ENCODE results near the gene SLC8B1. TPM values are rescaled to one million over a fixed set of nuclear protein-coding genes. Genes with fewer than 3 reads are reported as not detected.

SLC8B1 gene
- total and polyA plus RNA-seq, 9 donors: 36.9 to 117 (median 76.2) TPM

DNA sequence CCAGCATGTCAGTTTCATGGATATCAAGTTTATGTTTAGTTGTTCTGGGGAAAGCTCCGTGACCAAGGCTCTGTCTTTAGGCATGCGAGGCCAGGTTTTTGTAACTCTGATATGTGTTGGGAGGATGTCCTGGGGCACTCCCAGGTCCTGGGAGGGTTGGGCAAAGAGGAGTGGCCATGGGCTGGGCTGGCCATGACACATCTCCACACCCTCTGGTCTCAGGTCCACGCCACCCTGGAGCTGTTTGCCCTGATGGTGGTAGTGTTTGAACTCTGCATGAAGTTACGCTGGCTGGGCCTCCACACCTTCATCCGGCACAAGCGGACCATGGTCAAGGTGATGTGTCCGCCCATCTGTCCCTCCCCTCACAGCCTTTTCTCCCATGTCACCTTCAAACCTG, 67.3 kb downstream of the SLC8B1 start:
- Histone ChIP-seq H3K9me3 (no peaks in the 10 kb centered on the region), H3K27ac (no peak overlapping the region), H3K27me3 (no peaks in the 10 kb centered on the region), H3K4me3 (no peak overlapping the region), H3K4me1 (ENCODE audit: insufficient read depth) (peaks cover 14% of the 10 kb centered on the region), H3K36me3 (no peaks in the 10 kb centered on the region)
- intact Hi-C loops (cut with DNase I): loop anchor here in 1 of 4 donors (2.0 kb wide), 1 partner anchor 47 kb away; the partner anchor contains the start of gene TPCN1
- TF ChIP-seq CTCF (IDR thresholded peaks at IDR 0.05): no peak
- no peak for TF ChIP-seq POLR2A (IDR thresholded peaks at IDR 0.05)
- TF ChIP-seq EP300 (IDR thresholded peaks at IDR 0.05): no peak
- peak in 2 of 5 donors; percentile 9 to 17 for DNase-seq
- 93 to 94% (median 94%) methylated on average over 7 of the region's 7 CpGs for whole genome bisulfite sequencing, 3 donors

DNA sequence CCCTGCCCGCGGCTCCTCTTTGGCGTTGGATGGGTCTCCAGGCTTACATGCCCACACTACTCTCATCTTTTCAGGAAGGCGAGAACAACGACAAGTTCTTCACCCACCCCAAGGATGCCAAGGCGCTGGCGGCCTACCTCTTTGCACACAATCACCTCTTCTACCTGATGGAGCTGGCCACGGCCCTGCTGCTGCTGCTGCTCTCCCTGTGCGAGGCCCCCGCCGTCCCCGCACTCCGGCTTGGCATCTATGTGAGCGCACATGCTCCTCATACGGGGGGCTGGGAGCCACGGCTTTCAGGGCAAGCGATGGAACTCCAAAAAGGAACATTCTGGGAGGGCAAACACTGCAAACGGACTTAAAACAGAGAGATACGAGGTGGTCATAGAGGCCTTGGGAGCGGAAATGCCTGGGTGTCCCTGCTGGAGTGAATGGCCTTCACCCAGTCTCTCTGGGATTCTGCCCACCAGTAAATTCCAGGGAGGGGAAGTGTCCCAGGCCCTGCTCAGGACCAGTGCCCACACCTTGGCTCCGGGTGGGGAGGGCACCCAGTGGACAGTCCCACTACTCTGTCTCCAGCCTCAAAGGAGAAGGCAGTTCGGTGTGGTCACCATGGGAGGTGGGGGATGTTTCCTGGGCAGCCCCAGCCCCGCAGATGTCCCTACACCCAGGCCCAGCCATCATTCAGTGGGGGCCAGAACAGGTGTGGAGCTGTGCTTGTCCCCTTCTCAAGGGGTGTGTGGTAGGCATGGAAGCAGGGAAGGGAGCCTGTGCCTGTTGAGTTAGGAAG, 68.6 kb downstream of the SLC8B1 start:
- Histone ChIP-seq H3K4me1 (ENCODE audit: insufficient read depth) (peaks cover 10% of the 10 kb centered on the region), H3K27me3 (no peaks in the 10 kb centered on the region), H3K27ac (no peak overlapping the region), H3K9me3 (no peaks in the 10 kb centered on the region), H3K4me3 (no peak overlapping the region), H3K36me3 (no peaks in the 10 kb centered on the region)
- intact Hi-C loops (cut with DNase I): no loop called here
- DNase-seq: peak in 2 of 5 donors; percentile 34 to 36
- no peak for TF ChIP-seq EP300 (IDR thresholded peaks at IDR 0.05)
- no peak for TF ChIP-seq CTCF (IDR thresholded peaks at IDR 0.05)
- TF ChIP-seq POLR2A (IDR thresholded peaks at IDR 0.05): no peak
- WGBS, 3 donors: 92 to 93% (median 93%) methylated on average over 23 of the region's 23 CpGs

GRCh38 chr12:113263431-113263963, 71.4 kb downstream of the SLC8B1 start:
- peak in 1 of 5 donors; percentile 19 for DNase-seq
- H3K4me3 ChIP-seq: no peak overlapping the region
- TF ChIP-seq CTCF (IDR thresholded peaks at IDR 0.05) (no peak), POLR2A (IDR thresholded peaks at IDR 0.05) (no peak), EP300 (IDR thresholded peaks at IDR 0.05) (no peak)
- no peaks in the 10 kb centered on the region for H3K36me3 ChIP-seq
- 92 to 94% (median 92%) methylated on average over 9 of the region's 9 CpGs for WGBS, 3 donors
- intact Hi-C loops (cut with DNase I): no loop called here
- H3K9me3 ChIP-seq: no peaks in the 10 kb centered on the region
- H3K27me3 ChIP-seq: no peaks in the 10 kb centered on the region
- peak overlapping the region in 1 of 2 donors; percentile 54 for H3K27ac ChIP-seq
- peaks cover 22% of the 10 kb centered on the region for H3K4me1 ChIP-seq (ENCODE audit: insufficient read depth)

- peaks cover 22% of the 10 kb centered on the region for H3K4me1 ChIP-seq (ENCODE audit: insufficient read depth)
- peak in 4 of 5 donors; percentile 42 to 62 (median 49) for DNase-seq
- peak; percentile 15 for TF ChIP-seq EP300 (IDR thresholded peaks at IDR 0.05)
- TF ChIP-seq CTCF (IDR thresholded peaks at IDR 0.05): no peak
- H3K27me3 ChIP-seq: no peaks in the 10 kb centered on the region
- H3K4me3 ChIP-seq: no peak overlapping the region
- no peaks in the 10 kb centered on the region for H3K36me3 ChIP-seq
- H3K27ac ChIP-seq: peak overlapping the region in 1 of 2 donors; percentile 37
- intact Hi-C loops (cut with DNase I): no loop called here
- no peaks in the 10 kb centered on the region for H3K9me3 ChIP-seq
Observed at GRCh38 chr12:113262710-113263109, 72.2 kb downstream of the SLC8B1 start.
